Activated gamma-delta T cell (primary cell): ENCODE results near the gene UBR1.
"Not testable (repeated sequence)": the region's sequence is repeated elsewhere in the genome, so short reads cannot be mapped to it uniquely, and the experiment has no call there.

Experiments
- DNase-seq: peaks from one replicate; lab custom pipeline; 2025; lab: John Stamatoyannopoulos, UW

Gene UBR1

DNA sequence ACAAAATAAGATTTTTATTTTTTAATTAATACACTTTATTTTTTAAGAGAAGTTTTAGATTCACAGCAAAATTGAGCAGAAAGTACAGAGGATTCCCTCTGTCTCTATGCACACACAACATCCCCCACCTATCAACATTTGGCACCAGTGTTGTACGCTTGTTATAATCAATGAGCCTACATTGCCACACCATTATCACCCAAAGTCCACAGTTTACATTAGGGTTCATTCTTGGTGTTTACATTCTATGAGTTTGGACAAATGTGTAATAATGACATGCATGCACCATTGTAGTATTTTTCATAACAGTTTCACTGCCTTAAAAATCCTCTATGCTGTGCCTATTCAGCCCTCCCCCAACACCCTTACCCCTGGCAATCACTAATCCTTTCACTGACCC is 134.0 kb downstream of the UBR1 start:
- no peak for DNase-seq

DNA sequence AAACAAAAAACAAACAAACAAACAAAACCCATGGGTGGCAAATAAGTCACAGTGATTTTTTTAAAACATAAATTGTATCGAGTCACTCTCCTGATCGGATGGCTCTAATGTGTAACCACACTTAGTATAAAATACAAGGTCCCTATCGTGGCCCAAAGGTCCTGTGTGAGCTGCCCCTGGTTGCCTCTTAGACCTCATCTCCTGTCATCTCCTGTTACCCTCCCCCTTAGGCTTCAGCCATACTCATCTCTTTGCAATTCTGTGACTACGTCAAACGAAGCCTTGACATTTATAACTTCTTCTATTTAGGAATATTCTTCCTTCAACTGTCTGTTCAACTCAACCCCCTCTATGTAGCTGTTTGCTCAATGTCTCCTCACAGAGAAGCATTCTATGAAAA is 141.4 kb downstream of the UBR1 start:
- DNase-seq: no peak

DNA sequence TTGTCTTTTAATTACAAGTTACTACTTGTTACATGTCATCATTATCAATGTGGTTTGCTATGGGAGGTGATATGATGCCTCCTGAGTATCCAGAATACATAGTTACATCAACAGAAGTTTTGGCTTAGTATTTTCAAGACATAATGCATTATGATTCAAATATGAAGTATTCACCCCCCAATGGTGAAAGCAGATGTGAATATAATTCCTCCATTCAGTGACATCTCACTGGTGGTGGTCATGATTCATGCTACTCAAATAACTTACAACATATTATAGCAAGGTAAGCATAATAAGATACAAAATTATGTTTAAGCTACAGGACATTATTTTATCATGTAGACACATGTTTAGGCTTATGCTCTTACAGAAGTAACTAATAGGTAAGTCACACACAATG is 150.3 kb downstream of the UBR1 start:
- no peak for DNase-seq

DNA sequence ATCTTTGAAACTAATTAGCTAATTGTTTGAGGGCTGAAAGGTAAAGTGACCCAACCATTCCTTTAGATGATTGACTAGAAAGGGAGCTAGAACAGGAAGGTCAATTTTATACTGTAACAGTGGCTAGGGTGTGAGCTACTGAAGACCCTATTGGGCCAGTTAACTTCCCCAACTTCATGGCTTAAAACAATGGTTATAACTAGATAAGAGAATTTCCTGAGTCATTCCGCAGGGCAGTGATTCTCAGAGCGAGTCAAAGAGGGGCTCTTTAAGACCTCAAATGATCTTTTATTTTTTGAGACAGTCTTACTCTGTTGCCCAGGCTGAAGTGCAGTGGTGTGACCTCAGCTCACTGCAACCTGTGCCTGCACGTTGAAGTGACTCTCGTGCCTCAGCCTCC is 151.5 kb downstream of the UBR1 start:
- no peak for DNase-seq

DNA sequence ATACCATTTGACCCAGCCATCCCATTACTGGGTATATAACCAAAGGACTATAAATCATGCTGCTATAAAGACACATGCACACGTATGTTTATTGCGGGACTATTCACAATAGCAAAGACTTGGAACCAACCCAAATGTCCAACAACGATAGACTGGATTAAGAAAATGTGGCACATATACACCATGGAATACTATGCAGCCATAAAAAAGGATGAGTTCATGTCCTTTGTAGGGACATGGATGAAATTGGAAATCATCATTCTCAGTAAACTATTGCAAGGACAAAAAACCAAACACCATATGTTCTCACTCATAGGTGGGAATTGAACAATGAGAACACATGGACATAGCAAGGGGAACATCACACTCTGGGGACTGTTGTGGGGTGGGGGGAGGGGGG is 156.9 kb downstream of the UBR1 start:
- not testable (repeated sequence) for DNase-seq

DNA sequence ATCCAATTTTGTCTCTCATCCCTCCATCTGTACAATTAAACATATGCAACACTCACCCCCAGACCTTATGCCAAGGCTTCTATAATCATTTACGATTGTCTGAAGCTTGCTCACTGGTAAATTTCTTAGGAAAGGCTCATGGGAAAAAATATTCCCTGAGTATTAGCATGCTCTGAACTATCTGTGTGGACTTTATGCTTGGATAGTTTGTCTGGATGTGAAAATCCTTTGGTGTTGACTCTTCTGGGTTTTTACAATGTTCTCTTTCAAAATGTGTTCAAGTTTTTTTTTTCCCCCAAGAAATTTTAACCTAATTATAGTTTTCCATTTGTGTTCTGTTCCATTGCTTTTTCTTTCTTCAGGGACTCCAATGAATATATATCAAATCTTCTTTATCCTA is 165.3 kb downstream of the UBR1 start:
- no peak for DNase-seq

DNA sequence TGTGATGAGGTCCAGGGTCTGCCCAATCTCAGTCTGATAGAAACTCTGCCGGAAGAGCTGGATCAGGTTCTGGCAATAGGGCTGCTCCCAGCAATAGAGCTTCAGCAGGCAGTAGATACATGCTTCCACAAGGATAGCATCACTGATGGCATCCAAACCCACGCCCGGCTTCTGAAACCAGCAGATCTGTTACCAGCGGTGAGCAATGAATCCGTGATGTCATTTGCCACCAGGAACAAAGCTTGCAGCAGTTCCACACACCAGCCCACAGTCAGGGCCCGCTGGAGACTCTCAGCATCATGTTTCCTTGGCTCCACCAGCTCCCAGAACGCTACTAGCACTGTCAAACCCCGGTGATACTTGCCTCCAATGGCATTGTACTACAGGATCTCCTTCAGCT is 166.0 kb downstream of the UBR1 start:
- no peak for DNase-seq

DNA sequence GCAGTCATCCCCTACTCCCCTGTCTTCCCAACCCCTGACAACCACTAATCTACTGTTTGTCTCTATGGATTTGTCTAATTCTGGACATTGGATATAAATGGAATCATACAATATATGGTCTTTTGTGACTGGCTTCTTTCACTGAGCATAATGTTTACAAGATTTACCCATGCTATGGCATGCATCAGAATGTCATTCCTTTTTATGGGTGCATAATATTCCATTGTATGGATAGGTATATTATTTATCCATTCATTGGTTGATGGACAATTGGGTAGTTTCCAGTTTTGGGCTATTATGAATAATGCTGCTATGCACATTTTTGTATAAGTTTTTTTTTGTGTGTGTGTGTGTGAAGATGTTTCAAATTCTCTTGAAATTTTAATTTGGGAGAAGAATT is 168.7 kb downstream of the UBR1 start:
- DNase-seq: no peak

DNA sequence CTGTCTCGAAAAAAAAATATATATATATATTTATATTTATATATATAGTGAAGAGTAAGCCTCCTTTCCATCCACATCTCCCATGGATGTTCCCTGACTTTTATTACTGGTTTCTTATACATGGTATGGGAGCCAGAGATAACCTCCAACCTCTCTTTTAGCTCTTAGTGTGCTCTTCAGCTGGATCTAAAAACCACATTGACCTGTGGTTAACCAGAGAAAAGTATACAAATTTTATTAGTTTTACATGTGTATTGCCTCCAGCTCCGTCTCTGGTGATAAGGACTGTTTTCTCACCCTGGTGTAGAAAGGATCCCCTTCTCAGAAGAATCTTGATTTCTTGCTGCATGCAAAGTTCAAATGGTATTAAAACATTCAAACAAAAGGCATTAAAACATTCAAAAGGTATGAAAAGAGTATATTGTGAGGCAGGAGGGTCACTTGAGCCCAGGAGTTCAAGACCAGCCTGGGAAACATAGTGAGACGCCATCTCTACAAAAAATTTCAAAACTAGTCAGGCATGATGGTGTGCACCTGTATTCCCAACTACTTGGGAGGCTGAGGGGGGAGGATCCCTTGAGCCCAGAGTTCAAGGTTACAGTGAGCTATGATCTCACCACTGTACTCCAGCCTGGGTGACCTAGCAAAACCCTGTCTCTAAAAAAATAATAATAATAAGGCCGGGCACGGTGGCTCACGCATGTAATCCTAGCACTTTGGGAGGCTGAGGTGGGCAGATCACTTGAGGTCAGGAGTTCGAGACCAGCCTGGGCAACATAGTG is 171.8 kb downstream of the UBR1 start:
- no peak for DNase-seq

DNA sequence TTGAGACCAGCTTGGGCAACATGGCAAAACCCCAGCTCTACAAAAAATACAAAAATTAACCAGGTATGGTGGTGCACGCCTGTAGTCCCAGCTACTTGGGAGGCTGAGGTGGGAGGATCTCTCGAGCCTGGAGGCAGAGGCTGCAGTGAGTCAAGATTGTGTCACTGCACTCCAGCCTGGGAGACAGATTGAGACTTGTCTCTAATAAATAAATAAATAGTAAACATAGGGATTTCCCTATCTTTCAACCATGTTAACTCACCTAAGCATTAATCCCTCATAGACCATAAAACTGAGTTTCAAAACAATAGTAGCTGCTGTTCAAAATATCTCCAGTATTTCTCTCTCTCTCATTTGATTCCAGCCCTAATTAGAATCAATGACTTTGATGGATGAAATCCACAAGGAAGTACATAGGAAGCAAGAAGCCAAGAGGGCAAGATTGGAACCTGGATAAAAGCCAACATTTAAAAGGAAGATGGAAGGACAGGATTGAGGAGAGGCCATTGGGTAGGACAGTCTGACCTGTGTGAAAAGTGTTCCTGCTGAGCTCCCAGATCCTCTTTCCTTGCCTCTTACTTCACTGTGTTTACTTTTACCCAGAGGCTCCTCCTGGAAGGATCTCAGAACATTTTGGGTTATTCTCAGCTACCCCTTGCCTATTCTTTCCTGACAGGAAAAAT is 172.9 kb downstream of the UBR1 start:
- DNase-seq: no peak

DNA sequence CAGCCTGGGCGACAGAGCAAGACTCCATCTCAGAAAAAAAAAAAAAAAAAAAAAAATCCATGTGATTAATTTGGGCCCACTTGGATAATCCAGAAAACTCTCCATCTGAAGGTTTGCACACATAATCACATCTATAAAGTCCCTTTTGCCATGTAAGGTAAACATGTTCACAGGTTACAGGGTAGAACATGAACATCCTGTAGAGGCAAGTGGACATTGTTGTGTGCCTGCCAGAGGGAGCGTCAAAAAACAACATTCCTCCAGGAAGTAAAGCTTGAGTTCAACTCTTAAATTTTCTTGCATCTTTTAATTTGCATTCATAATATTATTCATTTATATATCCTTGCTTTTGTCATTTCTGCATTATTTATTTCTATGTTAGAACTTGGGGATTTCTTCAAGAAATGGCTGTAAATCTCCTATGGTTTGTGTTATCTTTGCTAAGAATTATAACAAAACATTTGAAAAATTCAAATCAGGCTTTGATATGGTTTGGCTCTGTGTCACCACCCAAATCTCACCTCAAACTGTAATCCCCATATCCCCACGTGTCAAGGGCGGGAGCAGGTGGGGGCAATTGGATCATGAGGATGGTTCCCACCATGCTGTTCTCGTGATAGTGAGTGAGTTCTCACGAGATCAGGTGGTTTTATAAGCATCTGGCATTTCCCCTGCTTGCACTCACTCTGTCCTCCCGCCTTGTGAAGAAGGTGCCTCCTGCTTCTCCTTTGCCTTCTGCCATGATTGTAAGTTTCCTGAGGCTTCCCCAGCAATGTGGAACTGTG is 173.9 kb downstream of the UBR1 start:
- DNase-seq: no peak

DNA sequence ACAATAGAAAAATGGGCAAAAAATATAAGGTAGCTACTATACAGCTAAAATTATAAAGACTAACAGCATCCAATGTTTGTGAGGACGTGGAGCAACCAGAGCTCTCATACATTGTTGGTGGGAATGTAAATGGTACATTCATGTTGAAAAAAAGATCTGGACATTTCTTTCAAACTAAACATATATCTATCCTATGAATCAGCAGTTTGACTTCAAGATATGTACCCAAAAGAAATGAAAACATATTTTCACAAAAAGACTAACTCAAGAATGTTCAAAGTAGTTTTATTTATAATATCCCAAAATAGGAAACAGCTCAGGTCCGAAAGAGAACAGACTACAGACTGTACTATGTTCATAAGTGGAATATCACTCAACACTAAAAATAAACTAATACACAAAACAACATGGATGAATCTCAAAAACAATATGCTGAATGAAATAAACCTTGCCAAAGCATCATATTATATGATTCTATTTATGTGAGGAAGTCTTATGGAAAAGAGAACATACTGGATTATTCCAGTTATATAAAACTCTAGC is 176.5 kb downstream of the UBR1 start:
- DNase-seq: no peak

DNA sequence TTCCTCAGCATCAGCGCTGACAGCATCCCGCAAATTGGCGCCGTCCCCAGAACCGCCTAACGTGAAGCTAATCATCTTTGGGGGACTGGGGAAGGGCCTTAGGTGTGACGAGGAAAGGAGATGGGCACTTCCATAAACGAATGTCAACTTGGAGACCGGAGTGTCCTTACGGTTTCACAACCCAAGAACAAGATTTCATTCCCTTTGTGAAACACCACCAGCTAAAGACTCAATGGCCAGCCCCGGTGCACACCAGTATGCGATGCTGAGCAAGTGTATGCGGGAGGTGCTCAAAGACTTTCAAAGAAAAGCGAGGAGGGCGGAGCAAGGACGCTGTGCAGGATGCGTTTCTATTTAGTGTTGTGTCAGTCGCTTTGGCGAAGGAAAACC is 184.5 kb downstream of the UBR1 start:
- DNase-seq: no peak

DNA sequence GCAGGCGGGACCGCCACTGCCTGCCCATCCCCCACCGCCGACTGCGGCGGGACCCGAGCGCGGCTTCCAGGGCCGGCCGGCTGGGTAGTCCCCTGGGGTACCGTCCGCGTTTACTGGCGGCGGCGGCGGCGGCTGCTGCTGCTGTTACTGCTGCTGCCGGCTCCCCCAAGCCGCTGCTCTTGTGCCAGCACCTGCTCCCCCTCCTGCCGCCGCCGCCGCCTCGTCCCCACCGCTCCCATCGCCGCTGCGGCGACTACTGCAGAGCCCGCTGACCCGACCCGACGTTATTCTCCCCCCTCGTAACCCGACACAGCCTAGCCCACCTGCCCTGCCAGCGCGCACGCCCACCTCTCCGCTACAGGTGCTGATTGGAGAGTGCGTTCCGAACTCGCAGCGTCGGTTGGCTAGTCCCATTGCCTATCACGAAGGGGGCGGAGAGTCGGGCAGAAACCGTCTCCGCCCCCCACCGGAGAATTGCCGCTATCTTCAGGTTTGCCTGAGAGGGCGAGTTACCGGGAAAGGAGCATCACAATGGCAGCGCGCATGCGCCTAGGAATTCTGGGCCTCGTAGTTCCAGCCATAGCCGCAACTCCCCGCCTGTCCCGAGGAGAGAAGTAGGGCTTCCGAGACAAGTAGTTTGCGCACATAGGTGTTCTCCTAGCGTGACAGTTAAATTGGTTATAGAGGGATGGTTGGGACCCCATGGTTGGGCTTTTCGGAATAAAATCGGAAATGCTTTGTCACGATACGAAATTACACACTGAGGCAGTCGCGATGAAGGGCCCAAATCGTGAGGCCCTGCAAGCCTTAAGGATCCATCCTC is 185.1 kb downstream of the UBR1 start, which contains the start of gene TTBK2:
Gene TTBK2 (minus strand): TSS at position 260 of the 823 bp plus-strand sequence. CDS start 42,161 bp downstream, outside the sequence.
- DNase-seq: peak; percentile 77

DNA sequence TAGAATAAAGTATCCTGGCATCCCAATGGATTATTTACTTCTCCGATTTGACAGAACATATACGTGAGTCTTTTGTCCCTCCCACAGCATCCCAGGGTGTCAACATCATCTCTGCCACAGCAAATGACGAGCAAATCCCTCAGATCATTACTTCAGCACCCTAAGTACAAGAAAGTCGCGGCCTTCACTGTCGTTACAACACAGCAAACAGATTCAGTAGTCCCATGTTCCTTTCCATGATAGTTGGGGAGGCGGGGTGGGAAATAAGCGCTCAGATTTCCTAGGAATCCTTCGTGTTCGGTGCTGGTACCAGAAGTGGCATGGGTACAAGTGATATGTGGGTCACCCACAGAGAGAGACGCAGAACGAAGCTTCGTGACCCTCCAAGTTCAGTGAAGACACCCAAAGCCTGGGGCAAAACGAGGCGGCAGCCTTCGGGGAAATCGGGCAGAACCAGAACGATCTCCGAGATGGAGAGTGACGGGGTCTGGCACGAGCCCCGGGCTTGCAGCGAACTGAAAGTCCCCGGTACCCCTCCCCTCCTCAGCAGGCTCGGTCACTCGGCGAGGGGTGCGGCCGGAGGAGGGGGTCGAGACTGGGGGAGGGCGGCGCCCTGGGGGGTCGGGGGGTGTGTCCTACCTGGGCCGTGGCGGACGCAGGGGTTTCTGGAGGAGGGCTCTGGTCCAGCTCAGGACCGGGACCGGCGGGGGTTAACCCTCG is 185.9 kb downstream of the UBR1 start:
- DNase-seq: peak; percentile 43

DNA sequence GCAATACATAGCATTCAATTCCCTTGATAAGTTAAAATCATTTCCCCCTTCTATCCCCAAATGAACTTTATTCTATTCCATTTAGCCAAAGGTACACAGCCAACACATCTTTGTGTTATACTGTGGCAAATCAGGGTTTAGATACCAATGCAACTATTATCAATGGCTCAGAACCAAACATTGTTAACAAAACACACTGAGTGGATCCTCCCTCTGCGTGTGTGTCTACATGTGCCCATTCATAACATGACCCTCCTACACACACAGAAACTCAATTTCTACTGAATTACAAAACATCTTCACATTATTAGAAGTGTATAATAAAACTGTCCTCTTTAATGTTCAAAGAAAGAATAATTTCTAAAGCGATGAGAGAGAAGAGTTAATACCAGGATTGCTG is 186.5 kb downstream of the UBR1 start:
- no peak for DNase-seq

DNA sequence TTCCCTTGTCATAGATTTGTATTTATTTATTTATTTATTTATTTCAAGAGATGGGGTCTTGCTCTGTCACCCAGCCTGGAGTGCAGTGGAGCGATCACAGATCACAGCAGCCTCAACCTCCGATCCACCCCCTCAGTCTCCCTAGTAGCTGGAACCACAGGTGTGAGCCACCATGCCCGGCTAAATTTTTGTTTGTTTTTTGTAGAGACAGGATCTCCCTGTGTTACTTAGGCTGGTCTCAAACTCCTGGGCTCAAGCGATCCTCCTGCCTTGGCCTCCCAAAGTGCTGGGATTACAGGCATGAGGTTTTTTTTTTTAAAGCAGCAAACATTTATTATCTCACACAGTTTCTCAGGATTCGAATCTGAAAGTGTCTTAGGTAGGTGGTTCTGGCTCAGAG is 187.8 kb downstream of the UBR1 start:
- DNase-seq: no peak

DNA sequence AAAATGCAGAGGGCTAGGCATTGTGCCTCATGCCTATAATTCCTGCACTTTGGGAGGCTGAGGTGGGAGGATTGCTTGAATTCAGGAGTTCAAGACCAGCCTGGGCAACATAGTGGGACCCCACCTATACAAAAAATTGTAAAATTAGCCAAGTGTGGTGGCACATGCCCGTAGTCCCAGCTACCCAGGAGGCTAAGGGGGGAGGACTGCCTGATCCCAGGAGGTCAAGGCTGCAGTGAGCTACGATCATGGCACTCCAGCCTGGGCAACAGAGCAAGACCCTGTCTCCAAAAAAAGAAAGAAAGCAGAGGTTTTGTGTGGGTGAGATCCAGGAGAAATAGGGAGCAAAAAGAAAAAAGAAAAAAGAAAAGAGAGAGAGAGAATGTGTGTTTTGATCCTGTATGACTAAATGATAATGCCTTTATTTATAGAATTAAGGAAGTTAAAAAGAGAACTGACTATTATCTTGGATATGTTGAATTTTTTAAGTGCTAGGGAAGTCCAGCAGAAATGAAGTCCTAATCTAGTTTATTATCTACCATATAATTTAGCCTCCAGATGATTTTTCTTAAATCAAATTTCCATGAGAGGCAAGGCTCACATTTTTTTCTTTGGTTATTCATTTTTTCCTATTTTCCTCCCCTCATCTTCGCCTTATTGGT is 190.1 kb downstream of the UBR1 start:
- no peak for DNase-seq

DNA sequence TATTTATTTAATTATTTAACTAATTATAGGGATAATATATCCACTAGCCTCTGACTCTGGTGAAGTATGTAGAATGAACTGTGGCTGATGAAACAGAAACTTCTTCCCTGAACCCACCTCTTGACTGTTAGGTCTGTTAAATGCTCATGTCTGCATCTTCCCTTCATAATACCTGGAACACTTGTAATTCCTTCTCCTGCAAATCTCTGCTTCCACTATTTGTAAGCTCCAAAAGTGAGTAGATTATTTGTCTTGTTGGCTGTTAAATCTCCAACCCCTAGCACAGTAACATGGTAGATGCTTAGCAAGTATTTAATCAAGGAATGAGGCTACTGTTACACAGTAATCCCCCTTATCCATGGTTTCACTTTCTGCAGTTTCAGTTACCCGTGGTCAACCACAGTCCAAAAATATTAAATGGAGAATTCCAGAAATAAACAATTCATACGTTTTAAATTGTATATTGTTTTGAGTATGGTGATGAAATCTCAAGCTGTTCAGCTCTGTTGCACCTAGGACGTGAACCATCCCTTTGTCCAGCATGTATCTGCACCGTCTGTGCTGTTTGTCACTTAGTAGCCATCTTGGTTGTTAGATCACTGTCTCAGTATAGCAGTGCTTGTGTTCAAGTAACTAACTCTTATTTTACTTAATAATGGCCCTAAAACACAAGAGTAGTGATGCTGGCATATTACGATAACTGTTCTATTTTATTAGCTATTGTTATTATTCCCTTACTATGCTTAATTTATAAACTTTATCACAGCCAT is 190.9 kb downstream of the UBR1 start:
- no peak for DNase-seq
